ENCODE results near the gene GIMAP1.
A peak's percentile ranks its signal among the peaks of the same experiment; 100 is the strongest.

GIMAP1 gene

DNA sequence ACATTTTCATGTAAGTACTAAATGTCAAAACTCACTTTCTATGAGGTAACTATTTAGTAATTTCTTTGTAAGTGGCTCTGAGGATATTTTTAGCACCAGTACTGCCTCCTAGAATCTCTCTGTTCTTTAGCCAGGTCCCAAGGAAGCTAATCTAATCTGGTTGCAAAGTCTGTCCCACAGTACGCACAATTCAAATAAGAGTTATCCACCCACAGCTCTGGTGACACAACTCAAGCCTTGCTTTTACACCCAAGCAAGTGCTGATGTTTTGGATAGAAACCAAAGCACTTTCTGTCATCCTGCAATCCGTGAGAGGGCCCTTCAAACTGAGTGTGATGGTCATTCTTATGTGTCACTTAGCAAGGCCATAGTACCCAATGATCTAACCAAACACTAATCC, 35.3 kb downstream of the GIMAP1 start:
- no peak for DNase-seq

DNA sequence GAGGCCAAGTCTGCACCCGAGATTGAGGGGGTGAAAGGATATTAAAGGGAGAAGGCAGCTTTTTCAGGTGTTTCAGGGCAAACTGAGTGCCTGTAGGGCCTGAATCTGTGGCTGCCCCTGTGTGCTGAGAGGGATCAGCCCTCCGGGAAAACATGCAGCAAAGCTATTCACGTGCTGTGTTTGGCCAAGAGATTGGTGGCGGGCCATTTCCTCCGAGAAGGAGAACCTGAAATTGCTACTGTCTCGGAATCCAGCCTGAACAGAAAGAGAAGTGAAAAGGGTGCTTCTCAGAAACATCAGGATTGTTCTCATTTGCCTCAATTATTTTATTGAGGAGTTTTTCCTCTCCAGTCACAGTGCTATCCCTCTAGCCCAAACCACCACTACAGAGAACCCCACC, 36.8 kb downstream of the GIMAP1 start:
- no peak for DNase-seq

DNA sequence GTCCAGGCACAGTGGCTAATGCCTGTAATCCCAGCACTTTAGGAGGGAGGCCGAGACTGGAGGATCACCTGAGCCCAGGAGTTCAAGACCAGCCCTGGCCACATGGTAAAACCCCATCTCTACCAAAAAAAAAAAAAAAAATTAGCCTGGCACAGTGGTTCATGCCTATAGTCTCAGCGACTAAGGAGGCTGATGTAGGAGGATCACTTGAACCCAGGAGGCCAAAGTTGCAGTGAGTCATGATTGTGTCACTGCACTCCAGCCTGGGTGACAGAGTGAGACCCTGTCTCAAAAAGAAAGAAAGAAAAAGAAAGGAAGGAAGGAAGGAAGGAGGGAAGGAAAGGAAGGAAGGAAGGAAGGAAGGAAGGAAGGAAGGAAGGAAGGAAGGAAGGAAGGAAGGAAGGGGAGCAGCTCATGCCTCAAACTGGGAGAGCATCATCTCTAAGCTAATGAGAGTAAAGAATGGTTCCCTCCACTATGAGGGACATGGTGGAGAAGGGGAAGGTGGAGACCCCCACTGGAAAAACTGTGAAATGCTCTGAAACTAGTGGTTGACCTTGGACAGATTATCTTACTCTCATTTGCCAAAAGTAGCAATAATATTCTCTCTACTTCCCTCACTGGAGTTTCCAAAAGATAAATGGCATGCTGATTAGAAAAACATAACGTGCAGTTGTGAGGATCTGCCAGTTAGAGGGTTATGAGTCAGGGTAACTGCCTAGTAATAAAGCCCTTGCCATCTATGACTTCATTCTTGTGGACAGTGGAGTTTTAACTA, 37.6 kb downstream of the GIMAP1 start:
- no peak for DNase-seq

- no peak for DNase-seq
Measured at GRCh38 chr7:150754951-150755350, 38.5 kb downstream of the GIMAP1 start.

GRCh38 chr7:150755473-150756099, 39.2 kb downstream of the GIMAP1 start:
- peak; percentile 53 for DNase-seq

DNA sequence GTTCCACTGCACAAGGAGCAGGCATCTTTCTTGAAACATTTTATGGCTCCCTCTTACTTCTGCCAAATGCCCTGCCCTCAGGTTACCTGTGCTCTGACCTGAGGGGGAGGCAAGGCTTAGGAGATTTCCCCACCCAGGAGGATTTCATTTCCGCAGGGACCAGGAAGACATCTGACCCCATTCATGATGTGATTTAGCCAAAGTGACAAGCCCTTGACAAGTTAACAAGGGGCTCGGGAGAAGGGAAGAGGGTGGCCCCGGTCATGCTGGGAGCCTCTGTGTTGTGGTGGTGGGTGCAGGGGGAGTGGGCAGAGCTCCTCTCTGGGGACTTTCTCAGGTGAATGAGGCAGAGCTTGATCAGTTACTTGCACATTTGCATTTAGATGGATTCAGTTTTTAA, 39.8 kb downstream of the GIMAP1 start:
- no peak for DNase-seq

GRCh38 chr7:150756858-150757257, 40.4 kb downstream of the GIMAP1 start:
- no peak for DNase-seq

- DNase-seq, result no peak
Measured at GRCh38 chr7:150759479-150759878, 43.1 kb downstream of the GIMAP1 start.

DNA sequence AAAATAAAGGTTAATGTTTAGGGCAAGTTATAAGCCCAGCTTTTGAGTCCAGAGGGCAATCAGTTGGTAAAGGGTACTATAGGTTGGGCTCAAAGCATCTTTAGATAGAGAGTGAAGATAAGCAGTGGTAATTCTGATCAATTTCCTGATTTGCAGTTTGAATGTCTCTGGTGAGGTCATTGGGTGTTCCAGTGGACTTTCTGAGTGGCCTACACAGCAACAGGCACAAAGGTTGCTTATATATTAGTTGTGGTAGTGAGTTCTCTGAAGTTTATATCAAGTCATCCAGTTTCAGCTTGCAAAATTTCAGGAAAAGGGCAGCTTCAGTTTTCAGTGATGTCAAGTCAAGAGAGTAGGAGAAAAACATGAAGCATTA, 49.9 kb downstream of the GIMAP1 start:
- DNase-seq, result no peak

DNA sequence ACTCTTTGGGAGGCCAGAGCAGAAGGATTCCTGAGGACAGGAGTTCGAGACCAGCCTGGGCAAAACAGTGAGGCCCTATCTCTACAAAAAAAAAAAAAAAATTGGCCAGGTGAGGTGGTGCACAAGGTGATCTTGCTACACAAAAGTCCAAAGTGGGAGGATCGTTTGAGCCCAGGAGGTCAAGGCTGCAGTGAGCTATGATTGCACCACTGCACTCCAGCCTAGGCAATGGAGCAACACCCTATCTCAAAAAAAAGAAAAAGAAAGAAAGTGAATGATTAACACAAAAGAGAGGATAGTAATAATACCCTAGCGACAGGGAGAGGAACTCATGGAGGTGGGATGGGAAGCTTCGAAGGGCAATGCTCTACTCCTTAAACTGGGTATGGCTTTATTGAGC, 53.4 kb downstream of the GIMAP1 start:
- DNase-seq, result no peak

Measured in activated T-cell treated with anti-CD3 and anti-CD28 coated beads for 4 hours (primary cell).